ENCODE results near the gene WWC2.
"Not testable (repeated sequence)": the region's sequence is repeated elsewhere in the genome, so short reads cannot be mapped to it uniquely, and the experiment has no call there.

Gene WWC2

DNA sequence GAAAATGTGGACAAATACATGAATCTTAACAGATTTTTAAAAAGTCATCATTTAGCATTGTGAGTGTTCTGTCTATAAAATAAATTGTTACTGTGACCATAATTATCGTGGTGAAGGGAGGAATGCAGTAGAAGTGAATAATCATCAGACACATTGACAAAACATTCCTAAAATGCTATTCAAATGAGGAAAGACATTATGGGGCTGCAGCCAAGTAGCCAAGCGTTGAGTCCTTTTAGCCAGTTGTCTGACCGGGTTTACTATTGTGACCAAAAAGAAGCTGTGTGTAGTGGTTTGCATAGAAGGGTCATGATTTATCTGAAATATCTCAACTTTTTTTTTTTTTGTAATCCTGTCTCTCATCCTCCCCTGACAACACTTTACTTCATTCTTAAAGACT is 19.5 kb downstream of the WWC2 start:
- H3K27me3 Mint-ChIP-seq = no peaks in the 10 kb centered on the region
- H3K4me3 Mint-ChIP-seq = no peak overlapping the region
- DNase-seq (no peak), ATAC-seq (no peak)
- H3K27ac Mint-ChIP-seq = no peak overlapping the region
- H3K4me1 Mint-ChIP-seq = no peaks in the 10 kb centered on the region
- no peaks in the 10 kb centered on the region for H3K36me3 Mint-ChIP-seq (ENCODE audit: low read depth)
- no peaks in the 10 kb centered on the region for H3K9me3 Mint-ChIP-seq

GRCh38 chr4:183121660-183122059 is 22.6 kb downstream of the WWC2 start:
- H3K36me3 Mint-ChIP-seq (ENCODE audit: low read depth) = not testable (repeated sequence)

GRCh38 chr4:183124228-183124627 is 25.2 kb downstream of the WWC2 start:
- Mint-ChIP-seq H3K27ac (no peak overlapping the region), H3K4me1 (no peaks in the 10 kb centered on the region), H3K9me3 (no peaks in the 10 kb centered on the region), H3K36me3 (ENCODE audit: low read depth) (no peaks in the 10 kb centered on the region), H3K27me3 (no peaks in the 10 kb centered on the region), H3K4me3 (no peak overlapping the region)
- no peak for ATAC-seq
- DNase-seq = no peak

More at GRCh38 chr4:183121660-183122059, 22.6 kb downstream of the WWC2 start:
- not testable (repeated sequence) for ATAC-seq, H3K9me3 Mint-ChIP-seq, DNase-seq, H3K4me3 Mint-ChIP-seq, H3K27ac Mint-ChIP-seq, H3K4me1 Mint-ChIP-seq, H3K27me3 Mint-ChIP-seq

- no peak overlapping the region for H3K4me3 Mint-ChIP-seq
- no peaks in the 10 kb centered on the region for H3K9me3 Mint-ChIP-seq
- no peak for DNase-seq
- H3K27ac Mint-ChIP-seq = no peak overlapping the region
- H3K27me3 Mint-ChIP-seq = no peaks in the 10 kb centered on the region
- no peaks in the 10 kb centered on the region for H3K4me1 Mint-ChIP-seq
- no peaks in the 10 kb centered on the region for H3K36me3 Mint-ChIP-seq (ENCODE audit: low read depth)
- ATAC-seq = no peak
These were observed 25.8 kb downstream of the WWC2 start for GRCh38 chr4:183124865-183125264.

DNA sequence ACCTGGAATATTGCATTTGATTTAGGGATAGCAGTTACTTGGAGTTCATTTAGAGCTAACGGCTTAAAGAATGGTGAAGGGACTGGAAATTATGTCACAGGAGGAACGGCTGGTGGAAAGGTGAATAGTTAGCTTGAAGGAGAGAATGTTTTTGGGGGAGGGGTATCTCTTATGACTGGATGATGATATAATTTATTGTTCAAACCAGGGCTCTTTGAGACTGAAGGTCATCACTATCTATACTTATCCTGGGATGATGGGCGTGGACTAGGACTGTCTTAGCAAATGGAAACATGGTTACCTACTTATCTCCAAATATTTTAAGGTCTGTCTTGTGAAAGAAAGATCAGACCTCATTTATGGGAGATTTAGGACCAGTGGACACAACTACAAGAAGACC is 30.1 kb downstream of the WWC2 start:
- no peak for ATAC-seq

DNA sequence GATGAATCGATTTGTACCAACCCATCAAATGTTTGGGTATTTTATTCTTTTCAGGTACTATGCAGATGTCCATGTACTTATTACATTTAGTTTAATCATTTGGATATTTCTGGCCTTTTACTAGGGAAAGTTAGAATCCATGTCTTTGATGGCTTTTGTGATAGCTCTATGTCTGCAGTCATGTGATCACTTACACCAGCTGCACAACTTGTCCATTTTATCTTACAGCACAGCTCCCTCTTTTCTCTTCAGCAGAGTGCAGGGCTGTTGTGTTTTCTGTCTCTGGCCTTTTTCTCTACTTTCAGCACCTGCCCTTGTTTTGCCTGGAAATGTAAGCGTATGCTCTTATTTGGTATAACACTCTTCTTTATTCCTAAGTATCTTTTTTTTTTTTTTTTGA is 30.6 kb downstream of the WWC2 start:
- ATAC-seq = no peak
- Mint-ChIP-seq H3K9me3 (no peaks in the 10 kb centered on the region), H3K4me1 (no peaks in the 10 kb centered on the region), H3K36me3 (ENCODE audit: low read depth) (no peaks in the 10 kb centered on the region), H3K27ac (no peak overlapping the region), H3K4me3 (no peak overlapping the region), H3K27me3 (peaks cover 4% of the 10 kb centered on the region)
- no peak for DNase-seq

More for the DNA sequence above, 30.1 kb downstream of the WWC2 start:
- H3K27me3 Mint-ChIP-seq = peaks cover 4% of the 10 kb centered on the region
- H3K4me3 Mint-ChIP-seq = no peak overlapping the region
- no peaks in the 10 kb centered on the region for H3K4me1 Mint-ChIP-seq
- H3K9me3 Mint-ChIP-seq = no peaks in the 10 kb centered on the region
- no peak overlapping the region for H3K27ac Mint-ChIP-seq
- no peak for DNase-seq
- H3K36me3 Mint-ChIP-seq (ENCODE audit: low read depth) = no peaks in the 10 kb centered on the region

- DNase-seq (no peak), ATAC-seq (no peak)
- peaks cover 6% of the 10 kb centered on the region for H3K27me3 Mint-ChIP-seq
- no peak overlapping the region for H3K4me3 Mint-ChIP-seq
- no peaks in the 10 kb centered on the region for H3K9me3 Mint-ChIP-seq
- H3K27ac Mint-ChIP-seq = no peak overlapping the region
- no peaks in the 10 kb centered on the region for H3K4me1 Mint-ChIP-seq
- H3K36me3 Mint-ChIP-seq (ENCODE audit: low read depth) = no peaks in the 10 kb centered on the region
These were observed 31.5 kb downstream of the WWC2 start for GRCh38 chr4:183130328-183131155.

DNA sequence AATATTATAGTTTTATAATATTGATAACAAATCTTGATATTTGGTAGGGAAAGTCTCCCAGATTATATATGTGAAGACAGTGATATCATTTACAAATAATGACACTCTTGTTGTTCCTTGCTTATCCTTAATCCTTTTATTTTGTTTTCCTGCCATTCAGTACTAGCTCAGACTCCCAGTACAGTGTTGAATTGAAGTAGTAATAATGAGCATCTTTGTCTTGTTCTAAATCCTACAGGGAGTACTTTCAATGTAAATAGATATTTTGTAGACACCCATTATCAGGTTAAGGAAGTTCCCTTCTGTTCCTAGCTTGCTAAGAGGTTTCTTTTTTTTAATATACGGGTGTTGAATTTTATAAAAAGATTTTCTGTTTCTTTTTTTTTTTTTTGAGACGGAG is 33.0 kb downstream of the WWC2 start:
- H3K4me1 Mint-ChIP-seq = no peaks in the 10 kb centered on the region
- DNase-seq = no peak
- H3K9me3 Mint-ChIP-seq = no peaks in the 10 kb centered on the region
- H3K36me3 Mint-ChIP-seq (ENCODE audit: low read depth) = no peaks in the 10 kb centered on the region
- peaks cover 8% of the 10 kb centered on the region for H3K27me3 Mint-ChIP-seq
- ATAC-seq = no peak
- no peak overlapping the region for H3K4me3 Mint-ChIP-seq
- no peak overlapping the region for H3K27ac Mint-ChIP-seq

GRCh38 chr4:183132865-183133264 is 33.8 kb downstream of the WWC2 start:
- DNase-seq (no peak), ATAC-seq (no peak)
- Mint-ChIP-seq H3K36me3 (ENCODE audit: low read depth) (no peaks in the 10 kb centered on the region), H3K27me3 (peaks cover 8% of the 10 kb centered on the region), H3K27ac (no peak overlapping the region), H3K4me3 (no peak overlapping the region), H3K4me1 (no peaks in the 10 kb centered on the region), H3K9me3 (no peaks in the 10 kb centered on the region)

- no peaks in the 10 kb centered on the region for H3K36me3 Mint-ChIP-seq (ENCODE audit: low read depth)
- peaks cover 11% of the 10 kb centered on the region for H3K27me3 Mint-ChIP-seq
- H3K27ac Mint-ChIP-seq = no peak overlapping the region
- H3K9me3 Mint-ChIP-seq = no peaks in the 10 kb centered on the region
- H3K4me3 Mint-ChIP-seq = no peak overlapping the region
- DNase-seq (no peak), ATAC-seq (no peak)
- H3K4me1 Mint-ChIP-seq = no peaks in the 10 kb centered on the region
These were observed 37.8 kb downstream of the WWC2 start for GRCh38 chr4:183136855-183137254.

GRCh38 chr4:183139058-183139750 is 40.1 kb downstream of the WWC2 start:
- Mint-ChIP-seq H3K9me3 (no peaks in the 10 kb centered on the region), H3K4me3 (no peak overlapping the region), H3K4me1 (peaks cover 1% of the 10 kb centered on the region), H3K36me3 (ENCODE audit: low read depth) (peaks cover 1% of the 10 kb centered on the region), H3K27ac (no peak overlapping the region), H3K27me3 (peaks cover 7% of the 10 kb centered on the region)
- no peak for DNase-seq
- no peak for ATAC-seq

DNA sequence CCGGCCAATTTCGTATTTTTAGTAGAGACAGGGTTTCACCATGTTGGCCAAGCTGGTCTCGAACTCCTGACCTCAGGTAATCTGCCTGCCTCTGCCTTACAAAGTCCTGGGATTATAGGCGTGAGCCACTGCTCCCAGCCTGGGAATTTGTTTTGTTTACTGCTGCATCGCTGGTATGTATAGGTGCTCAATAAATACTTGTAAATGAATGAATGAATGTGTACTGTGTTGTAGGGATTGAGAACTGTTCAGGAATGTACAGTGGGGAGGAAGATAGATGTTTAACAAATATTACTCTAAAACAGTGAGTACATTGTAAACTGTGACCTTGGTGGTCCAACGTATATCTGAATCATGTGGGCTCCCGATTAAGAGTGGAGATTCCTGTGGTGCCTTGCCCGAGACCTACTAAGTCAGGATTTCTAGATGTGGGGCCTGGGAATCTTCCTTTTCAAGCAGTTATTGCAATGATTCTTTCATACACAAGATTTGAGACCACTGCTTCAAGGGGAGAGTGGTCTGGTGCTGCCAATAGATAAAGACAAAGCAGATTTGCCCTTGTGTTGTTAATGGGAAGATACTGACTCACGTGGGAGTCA is 41.0 kb downstream of the WWC2 start:
- peaks cover 1% of the 10 kb centered on the region for H3K36me3 Mint-ChIP-seq (ENCODE audit: low read depth)
- H3K27me3 Mint-ChIP-seq = peaks cover 6% of the 10 kb centered on the region
- no peak overlapping the region for H3K27ac Mint-ChIP-seq
- peaks cover 1% of the 10 kb centered on the region for H3K4me1 Mint-ChIP-seq
- no peaks in the 10 kb centered on the region for H3K9me3 Mint-ChIP-seq
- DNase-seq (no peak), ATAC-seq (no peak)
- H3K4me3 Mint-ChIP-seq = no peak overlapping the region

DNA sequence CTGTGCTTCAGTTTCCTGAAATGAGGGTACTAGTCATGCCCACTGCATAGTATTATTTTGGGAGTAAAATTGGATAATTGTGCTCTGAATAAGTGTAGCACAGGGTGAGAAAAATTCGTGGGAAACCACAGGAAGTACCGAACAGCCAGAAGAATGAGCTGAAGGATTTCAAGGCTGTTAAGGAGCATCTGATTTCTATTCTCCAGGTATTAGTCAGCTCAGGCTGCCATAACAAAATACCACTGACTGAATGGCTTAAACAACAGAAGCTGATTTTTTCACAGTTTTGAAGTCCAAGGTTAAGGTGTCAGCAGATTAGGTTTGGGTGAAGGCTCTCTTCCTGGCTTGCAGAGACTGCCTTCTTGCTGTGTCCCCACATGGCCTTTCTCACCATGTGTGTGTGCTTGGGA is 41.9 kb downstream of the WWC2 start:
- Mint-ChIP-seq H3K36me3 (ENCODE audit: low read depth) (peaks cover 1% of the 10 kb centered on the region), H3K4me1 (peaks cover 1% of the 10 kb centered on the region), H3K9me3 (no peaks in the 10 kb centered on the region), H3K27ac (no peak overlapping the region), H3K4me3 (no peak overlapping the region), H3K27me3 (peaks cover 3% of the 10 kb centered on the region)
- no peak for ATAC-seq
- DNase-seq = no peak

DNA sequence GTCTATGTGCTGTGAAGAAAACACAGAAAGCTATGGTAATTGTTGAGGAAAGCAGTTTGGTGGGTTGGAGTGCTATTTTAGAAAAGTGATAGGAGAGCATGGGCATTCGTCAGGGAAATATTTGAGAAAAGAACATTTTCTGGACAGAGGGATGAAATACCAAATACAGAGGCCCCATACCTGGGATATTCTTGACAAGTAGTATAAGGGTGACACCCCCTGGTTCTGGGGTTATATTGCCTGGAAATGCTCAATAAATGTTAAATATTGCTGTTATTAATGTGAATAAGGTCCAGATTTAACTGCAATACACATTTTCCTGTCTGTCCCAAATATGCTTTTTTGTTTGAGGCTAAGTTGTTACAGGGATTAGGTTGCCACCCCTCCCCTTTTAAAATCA is 42.9 kb downstream of the WWC2 start:
- ATAC-seq (no peak), DNase-seq (no peak)
- no peak overlapping the region for H3K4me3 Mint-ChIP-seq
- H3K27me3 Mint-ChIP-seq = peaks cover 5% of the 10 kb centered on the region
- H3K9me3 Mint-ChIP-seq = no peaks in the 10 kb centered on the region
- H3K4me1 Mint-ChIP-seq = peaks cover 1% of the 10 kb centered on the region
- H3K36me3 Mint-ChIP-seq (ENCODE audit: low read depth) = peaks cover 1% of the 10 kb centered on the region
- H3K27ac Mint-ChIP-seq = no peak overlapping the region
